Neural cell (in vitro differentiated cells): Measurements from ENCODE around the gene FAM53A.

Experiments used
- CTCF ChIP-seq: fragments of 450-650 bp; IDR thresholded peaks from 2 replicates; pipeline ENCODE4 v1.5.1; 2014; ENCODE audit warnings: antibody characterized with exemption, mild to moderate bottlenecking, moderate library complexity; ENCODE audit not compliant: poor library complexity, severe bottlenecking
- EP300 ChIP-seq: fragments of 450-650 bp; conservative IDR thresholded peaks from 2 replicates; pipeline ENCODE4 v1.6.1; 2014; ENCODE audit warnings: antibody characterized with exemption, mild to moderate bottlenecking, moderate library complexity; ENCODE audit not compliant: poor library complexity, severe bottlenecking
- EZH2 ChIP-seq: fragments of 200-600, 300-800 bp; shearing (Covaris generic), sonication (generic); IDR thresholded peaks from 2 replicates; pipeline ENCODE4 v1.6.1; 2014; ENCODE audit warnings: antibody characterized with exemption, low read length, borderline replicate concordance, mild to moderate bottlenecking; ENCODE audit not compliant: insufficient read depth, poor library complexity, severe bottlenecking
- POLR2AphosphoS5 ChIP-seq: IDR thresholded peaks from 2 replicates; pipeline ENCODE4 v1.6.1; 2012
- REST ChIP-seq: IDR thresholded peaks from 2 replicates; pipeline ENCODE4 v1.6.1; 2012; ENCODE audit warnings: borderline replicate concordance

GRCh38 chr4:1630266-1630665, 53.8 kb downstream of the FAM53A start:
- TF ChIP-seq REST: no peak
- no peak for TF ChIP-seq CTCF
- TF ChIP-seq POLR2AphosphoS5: no peak
- TF ChIP-seq EP300: no peak
- no peak for TF ChIP-seq EZH2
